GF-D8 (cell line): Measurements from ENCODE around the gene CD46.
A peak's percentile ranks its signal among the peaks of the same experiment; 100 is the strongest.
"Not testable (repeated sequence)": the region's sequence is repeated elsewhere in the genome, so short reads cannot be mapped to it uniquely, and the experiment has no call there.

ENCODE experiments used
- DNase-seq: peaks from one replicate; lab custom pipeline; 2025; lab: John Stamatoyannopoulos, UW

The CD46 gene

GRCh38 chr1:207751790-207752455, at the start of gene CD46:
TSS of gene CD46 (plus strand) at chr1:207752054. CDS start at chr1:207752213, 159 bp downstream.
- peak; percentile 95 for DNase-seq

- no peak for DNase-seq
Observed at GRCh38 chr1:207702317-207702716, 49.5 kb upstream of the CD46 start.

DNA sequence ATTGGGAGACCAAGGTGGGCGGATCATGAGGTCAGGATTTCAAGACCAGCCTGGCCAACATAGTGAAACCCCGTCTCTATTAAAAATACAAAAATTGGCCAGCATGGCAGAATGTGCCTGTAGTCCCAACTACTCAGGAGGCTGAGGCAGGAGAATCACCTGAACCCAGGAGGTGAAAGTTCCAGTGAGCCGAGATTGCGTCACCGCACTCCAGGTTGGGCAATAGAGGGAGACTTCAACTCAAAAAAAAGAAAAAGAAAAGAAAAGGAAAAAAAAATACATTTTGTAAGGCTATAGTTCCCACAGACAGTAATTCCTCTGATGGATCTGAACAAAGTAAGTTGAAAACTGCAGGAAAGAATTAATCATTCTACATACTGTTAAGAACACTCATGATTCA, 48.1 kb upstream of the CD46 start:
- no peak for DNase-seq

- not testable (repeated sequence) for DNase-seq
Observed at GRCh38 chr1:207708004-207708403, 43.9 kb upstream of the CD46 start.

DNA sequence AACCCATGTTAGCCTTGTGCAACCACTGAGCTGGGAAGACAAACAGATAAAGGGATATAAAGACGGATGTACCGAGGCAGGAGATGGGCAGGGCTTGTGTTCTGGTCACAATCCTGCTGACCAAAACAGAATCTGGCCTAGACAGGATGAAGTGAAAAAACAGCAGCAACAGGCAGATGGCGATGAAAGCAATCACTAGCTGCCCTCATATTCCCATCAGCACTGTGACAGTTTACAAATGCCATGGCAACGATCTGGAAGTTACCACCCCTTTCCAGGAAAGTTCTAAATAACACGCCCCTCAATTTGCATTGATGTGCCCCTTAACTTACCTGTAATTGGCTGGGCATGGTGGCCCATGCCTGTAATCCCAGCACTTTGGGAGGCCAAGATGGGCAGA, 40.6 kb upstream of the CD46 start:
- no peak for DNase-seq

DNA sequence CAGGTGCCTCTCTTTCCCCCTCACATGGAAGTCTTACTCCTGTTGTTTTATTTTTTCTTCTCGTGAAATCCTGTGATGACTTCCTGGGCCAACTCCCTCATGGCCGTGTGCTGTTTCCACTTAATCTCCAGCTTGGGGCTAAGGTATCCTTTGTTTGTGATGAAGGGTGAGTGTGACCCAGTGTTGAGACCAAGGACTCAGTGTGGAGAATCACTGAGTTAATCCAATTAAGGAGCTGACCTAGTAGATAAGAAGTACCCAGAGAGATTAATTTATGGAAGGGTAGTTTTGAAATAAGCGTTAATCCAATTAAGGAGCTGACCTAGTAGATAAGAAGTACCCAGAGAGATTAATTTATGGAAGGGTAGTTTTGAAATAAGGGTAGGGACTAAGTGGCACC, 39.2 kb upstream of the CD46 start:
- not testable (repeated sequence) for DNase-seq

GRCh38 chr1:207713529-207713928, 38.3 kb upstream of the CD46 start:
- no peak for DNase-seq

- DNase-seq = no peak
Observed at GRCh38 chr1:207719234-207719633, 32.6 kb upstream of the CD46 start.

DNA sequence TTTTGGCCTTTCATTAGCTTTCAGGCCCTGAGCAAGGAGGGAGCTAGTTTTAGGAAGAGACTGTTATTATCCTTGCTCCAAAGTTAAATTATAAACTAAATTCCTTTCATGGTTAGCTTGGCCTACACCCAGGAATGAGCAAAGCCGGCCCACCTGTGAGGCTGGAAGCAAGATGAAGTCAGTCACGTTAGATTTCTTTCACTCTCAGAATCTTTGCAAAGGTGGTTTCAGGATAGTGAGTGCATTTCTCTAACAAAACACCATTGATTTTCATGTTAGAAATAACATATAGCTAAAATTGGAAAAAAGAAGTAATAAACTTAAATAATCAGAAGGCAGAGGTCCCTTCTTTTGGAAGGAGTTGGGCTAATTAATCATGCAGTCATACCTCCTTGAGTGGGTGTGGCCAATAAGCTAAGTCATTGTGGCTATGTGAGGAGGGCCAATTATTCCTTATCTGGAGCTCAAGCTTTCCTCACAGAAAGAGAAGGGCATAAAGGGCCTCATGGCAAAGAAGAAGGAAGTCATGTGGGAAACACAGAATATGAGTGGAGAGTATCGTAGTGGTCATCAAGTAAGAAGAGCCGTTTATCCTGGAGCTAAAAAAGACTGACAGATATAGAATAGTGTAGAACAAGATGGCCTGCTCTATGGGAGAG, 23.5 kb upstream of the CD46 start:
- peak; percentile 35 for DNase-seq

- not testable (repeated sequence) for DNase-seq
Observed at GRCh38 chr1:207737503-207738157, 14.2 kb upstream of the CD46 start.

DNA sequence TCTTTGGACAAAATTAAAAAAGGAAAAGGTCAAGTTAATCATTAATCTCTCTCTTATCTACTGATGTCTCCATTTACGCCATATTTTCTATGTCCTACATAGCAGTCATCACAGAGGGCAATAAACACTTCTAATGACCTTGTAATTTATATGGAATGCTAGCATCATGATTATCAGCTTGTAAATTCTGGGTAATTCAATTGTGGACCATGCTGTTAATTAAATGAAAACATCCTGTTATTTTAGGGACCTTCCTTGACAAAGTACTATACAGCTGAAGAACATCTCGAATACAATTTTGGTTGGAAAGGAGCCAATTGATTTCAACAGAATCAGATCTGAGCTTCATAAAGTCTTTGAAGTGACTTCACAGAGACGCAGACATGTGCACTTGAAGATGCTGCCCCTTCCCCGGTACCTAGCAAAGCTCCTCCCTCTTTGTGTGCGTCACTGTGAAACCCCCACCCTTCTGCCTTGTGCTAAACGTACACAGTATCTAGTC, 13.6 kb upstream of the CD46 start:
- not testable (repeated sequence) for DNase-seq

GRCh38 chr1:207740207-207740606, 11.6 kb upstream of the CD46 start:
- DNase-seq = no peak

DNA sequence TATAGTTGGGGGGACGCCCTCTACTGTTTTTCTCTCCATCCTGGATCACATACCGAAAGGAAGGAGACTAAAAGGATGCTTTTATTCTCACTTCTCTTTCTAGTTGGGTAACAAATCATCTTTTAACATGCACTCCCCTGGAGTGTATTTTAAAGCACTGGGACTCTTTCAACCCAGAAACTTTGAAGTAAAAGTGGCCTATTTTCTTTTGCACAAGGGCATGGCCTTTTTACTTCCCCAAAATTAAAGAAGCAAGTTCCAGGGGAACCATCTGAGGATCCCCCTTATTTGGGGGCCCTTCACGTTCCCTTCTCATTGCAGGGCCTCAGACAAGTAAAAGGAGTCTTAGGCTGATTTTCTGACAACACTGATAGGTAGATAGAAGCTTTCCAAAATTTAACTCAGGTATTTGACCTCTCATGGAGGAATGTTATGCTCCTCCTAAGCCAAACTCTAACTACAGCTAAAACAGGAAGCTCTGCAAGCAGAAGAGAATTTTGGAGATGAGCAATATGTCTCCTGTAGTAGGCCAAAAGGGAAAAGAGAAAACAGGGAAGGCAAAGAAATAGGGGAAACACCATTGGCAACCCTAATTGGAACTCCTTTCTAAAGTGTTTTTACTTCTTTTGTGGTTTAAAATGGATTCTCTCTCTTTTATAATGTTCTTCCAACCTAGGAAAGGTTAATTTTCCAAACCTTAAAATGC, 8.9 kb upstream of the CD46 start:
- peak; percentile 17 for DNase-seq

DNA sequence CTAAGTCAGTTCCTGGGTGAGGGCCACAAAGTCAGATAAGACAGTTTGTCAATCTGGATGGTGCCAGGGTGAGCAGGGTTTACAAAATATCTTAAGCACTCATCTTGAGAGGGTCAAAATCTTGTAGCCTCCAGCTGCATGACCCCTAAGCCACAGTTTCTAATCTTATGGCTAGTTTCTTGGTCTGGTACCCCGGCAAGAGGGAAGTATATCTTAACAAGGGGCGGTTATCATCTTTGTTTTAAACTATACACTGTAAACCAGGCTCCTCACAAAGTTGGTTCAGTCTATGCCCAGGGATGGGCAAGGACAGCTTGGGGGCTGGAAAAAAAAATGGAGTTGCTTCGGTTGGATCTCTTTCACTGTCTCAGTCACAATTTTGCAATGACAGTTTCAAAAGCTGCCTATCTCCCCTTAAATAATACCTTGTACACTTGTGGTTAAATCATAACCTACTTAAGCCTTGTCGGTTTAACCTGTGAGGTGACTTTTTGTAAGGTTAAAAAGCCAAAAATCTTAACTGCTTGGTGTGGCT, 7.8 kb upstream of the CD46 start:
- DNase-seq = no peak

- DNase-seq = no peak
Observed at GRCh38 chr1:207745285-207745684, 6.6 kb upstream of the CD46 start.

DNA sequence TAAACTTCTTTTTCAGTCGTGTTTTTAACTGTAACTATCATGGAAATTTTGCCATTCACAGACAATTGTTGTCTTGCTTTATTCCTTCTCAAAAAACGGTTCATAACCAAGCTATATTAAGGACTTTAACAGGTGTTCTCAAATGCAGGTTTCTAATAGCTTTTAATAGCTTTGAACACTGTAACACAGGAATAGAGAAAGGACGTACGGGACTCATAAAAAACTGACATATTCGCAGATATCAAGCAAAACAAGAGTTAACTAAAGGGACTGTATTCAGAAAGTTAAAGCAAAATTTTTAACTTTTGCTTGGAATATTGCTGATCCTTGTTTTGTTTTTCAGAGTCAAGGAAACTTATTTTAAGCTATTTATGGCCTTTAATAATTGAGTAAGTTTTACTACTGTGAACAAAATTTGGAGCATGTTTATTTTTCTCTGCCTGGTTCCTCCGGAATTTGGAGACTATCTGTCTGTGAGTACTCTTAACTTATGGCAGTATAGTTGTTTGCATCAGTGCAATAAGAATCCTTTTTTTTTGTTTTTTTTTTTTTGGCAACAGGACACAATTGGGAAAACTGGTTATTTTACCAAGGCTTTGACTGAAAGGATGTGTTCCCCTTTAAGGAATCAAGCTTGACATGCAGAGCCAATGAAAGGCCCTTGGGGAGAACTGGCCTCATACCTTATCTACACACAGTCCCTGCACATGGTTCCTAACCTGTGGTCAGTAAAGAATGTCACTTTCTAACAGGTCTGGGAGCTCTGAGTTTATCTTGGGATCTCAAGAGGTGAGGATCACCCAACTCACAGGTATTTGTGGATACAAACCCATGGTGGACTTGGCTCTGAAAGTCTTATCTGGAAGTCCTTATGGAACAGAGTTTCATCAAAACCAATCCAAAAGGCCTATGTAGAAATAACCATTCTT, 5.8 kb upstream of the CD46 start:
- no peak for DNase-seq

- DNase-seq = no peak
Observed at GRCh38 chr1:207747627-207748492, 4.0 kb upstream of the CD46 start.

- DNase-seq = peak; percentile 39
Observed at GRCh38 chr1:207748737-207749528, 2.9 kb upstream of the CD46 start.

GRCh38 chr1:207750631-207751305, 1.1 kb upstream of the CD46 start:
- DNase-seq = no peak
